GM12892 (cell line): ENCODE measurements around the gene EEF2K.

Experiments
- POLR2A ChIP-seq: IDR thresholded peaks from 2 replicates; pipeline ENCODE4 v1.6.1; 2011; ENCODE audit warnings: low read depth, low read length, control low read depth
- POLR2AphosphoS5 ChIP-seq: IDR thresholded peaks from 2 replicates; pipeline ENCODE4 v1.6.1; 2011; ENCODE audit warnings: low read depth, low read length, control low read depth
- TAF1 ChIP-seq: IDR thresholded peaks from 2 replicates; pipeline ENCODE4 v1.6.1; 2011; ENCODE audit warnings: low read depth, mild to moderate bottlenecking, control low read depth, low read length, borderline replicate concordance

- peak; percentile 63; the same call in 1 of the 2 replicates for TF ChIP-seq POLR2A
- no peak for TF ChIP-seq TAF1
- no peak for TF ChIP-seq POLR2AphosphoS5
These were observed 15.8 kb upstream of the EEF2K start for GRCh38 chr16:22190081-22190775.
